GM21381 (cell line): ENCODE results near the gene ADAM12.
"Not testable (repeated sequence)": the region's sequence is repeated elsewhere in the genome, so short reads cannot be mapped to it uniquely, and the experiment has no call there.

Source experiments
- ATAC-seq: cut with Tn5 transposase; IDR thresholded peaks from one replicate; pipeline ENCODE4 v1.9.1; 2021; ENCODE audit warnings: mild to moderate bottlenecking, moderate library complexity; ENCODE audit not compliant: unreplicated experiment

Gene ADAM12

DNA sequence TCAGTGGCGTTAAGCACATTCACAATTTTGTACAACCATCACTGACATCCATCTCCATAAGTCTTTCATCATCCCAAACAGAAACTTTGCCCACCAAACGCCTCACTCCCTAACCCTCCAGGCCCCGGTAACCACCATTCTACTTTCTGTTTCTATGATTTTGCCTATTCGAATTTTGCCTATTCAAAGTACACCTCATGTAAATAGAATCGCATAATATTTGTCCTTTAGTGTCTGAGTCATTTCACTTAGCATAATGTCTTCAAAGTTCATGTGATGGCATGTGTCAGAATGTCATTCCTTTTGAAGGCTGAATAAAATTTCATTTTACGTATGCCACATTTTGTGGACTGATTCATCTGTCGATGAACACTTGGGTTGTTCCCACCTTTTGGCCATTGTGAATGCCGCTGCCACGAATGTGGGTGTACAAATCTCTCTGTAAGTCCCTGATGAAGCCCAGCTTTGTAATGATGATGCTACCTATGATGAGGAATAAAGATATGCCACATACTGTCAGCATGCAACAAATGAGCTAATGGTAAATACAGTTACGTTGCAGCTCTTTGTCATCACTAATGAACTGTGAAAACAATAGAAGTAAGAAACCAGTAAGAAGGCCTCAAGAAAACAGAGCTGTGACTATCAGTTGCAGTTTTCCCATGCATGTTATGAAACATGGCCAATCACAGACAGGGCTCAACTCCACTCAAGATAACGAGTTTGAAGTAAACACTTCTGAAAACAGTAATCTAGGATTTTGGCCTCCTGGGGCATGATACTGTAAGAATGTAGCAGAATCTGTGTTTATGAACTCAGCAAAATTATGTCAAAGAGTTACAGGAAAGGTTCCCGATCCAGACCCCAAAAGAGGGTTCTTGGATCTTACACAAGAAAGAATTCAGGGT lies 120.0 kb downstream of the ADAM12 start:
- no peak for ATAC-seq

DNA sequence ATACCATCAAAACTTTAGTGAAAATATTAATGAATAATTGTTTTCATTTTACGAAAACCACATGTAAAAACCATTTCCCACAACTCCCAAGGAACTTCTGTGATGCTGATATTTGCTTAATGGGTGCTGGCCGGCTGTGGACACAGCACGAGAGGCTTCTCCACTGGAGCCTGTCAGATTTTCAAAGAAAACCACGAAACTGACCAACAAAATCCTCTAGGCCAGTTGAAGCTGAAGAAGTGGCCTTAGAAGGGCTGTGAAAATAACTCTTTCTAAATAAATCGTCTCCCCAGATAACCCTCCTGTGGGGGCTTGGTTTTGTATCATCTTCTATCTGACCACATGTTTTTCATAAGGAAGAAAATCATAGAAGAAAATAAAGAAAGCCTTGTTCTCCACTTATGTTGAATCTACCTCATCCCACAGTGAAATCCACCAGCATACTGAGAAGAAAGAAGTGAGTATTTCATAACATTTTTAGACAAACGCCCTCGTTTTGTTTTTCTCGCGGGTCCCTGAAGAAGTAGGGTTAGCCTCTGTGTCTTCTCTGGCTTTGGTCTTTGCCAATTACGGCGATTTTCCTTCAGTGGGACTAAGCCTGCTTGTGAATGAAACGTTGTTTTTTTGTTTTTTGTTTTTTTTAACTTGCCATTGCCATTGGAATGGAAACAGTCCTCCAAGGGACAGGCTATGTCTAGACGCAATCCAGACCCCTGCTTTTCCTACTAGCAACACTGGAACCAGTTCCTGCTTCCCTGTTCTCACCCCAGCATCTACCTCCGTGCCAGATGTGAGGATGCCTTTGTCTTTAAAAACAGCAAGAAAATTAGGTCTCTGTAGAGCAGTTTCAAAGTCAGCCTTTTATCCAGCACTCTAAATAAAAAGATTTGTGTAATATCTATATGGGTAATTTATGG lies 123.9 kb downstream of the ADAM12 start:
- ATAC-seq, result no peak

DNA sequence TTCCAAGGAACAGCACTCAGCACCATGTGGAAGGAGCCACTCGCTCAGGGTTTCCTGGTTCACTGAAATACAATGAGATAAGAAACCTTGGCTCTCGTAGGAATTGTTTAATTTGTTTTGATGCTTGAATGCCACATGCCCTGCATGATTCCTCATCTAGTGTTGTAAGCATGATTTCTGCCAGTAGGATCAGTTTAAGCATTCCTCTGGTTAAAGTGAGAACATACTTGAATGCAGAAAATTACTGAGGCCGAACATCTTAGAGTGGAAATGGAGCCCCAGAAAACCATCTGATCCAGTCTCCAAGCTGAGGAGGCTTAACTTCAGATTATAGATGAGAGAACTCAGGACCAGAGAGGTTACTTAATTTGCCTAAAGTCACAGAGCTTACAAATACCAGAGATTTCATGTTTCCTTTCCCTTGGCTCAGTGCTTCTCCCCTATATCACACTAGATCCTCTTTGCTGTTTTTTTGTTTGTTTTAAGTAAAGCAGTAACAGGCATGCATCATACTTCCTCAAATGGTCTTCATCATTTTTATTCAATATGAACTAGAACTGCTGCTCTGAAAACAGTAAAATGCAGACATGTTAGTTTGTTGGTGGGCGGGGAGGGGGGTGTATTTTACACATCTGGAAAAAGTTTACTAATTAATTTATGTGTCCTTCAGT lies 125.1 kb downstream of the ADAM12 start:
- no peak for ATAC-seq

DNA sequence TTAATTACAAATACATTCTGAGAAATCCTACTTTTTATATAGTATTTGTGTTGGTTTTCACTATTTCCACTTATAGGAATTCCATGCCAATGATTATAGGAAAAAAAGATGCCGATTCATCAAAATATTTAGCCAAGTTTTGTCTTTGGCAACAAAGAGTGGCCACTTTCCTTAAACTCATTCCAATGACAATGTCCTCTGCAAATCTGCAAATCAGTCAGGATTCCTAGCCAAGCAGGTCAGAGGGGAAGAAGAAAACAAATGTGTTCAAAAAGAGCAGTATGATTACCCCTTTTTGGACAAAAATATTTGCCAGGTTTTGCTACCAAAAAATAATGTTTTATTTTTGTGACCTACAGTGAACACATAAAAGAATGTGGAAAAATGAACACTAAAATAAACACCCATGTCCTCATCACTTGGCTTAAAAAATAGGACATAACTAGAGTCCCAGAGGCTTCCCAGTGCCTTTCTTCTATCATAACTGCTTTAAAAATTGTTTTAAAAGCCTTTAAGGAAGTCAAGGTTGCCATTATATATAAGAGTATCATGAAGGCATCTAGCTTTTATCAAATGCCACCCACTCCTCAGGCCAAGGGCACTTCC lies 125.9 kb downstream of the ADAM12 start:
- no peak for ATAC-seq

DNA sequence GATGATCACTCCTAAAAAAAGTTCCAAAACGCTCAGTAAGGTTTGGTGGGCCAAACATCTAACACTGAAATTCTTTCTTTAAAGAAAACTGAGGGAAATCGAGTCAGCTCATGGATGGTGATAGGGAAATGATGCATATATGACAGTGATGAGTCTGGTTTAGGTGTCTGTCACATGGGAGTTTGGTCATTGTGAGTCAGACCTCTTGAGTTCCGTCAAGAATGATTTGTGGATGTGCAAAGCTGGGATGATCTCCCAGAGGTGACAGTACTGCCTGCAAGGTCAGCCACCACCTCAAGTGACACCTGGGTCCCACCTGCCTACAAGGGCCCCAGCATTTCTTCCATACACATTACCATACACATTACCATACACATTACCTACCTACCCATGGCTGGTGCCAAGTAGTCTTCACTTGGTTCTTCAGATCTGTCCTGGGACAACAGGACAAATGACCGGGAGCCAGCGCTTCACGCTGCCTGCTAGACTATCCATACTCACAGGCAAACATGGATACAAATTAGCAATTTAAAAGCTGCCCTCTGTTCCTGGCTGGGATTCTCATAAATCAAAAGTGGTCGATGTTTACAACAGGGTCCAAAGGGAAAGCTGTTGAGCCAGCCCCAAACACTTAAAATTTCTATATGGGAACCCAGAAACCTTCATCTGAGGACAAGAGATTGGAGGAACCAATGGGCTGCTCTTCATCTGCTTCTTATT lies 128.4 kb downstream of the ADAM12 start:
- no peak for ATAC-seq

DNA sequence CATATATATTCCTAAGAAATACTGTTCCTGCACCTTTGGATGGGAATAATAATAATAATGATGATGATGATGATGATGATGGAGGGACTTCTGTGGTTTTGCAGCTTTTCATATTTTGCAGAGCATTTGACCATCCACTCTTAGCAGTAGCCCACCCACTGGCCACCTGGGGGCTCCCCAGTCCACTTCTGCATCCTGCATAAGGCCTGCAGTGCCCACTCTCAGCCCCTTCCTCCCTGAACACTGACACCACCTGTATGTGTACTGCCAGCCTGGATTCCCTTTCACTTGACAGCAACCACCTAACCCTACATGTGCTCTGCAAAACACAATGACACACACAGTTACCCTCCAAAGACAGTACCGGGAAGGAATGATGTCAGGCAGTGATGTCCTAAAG lies 131.4 kb downstream of the ADAM12 start:
- no peak for ATAC-seq

DNA sequence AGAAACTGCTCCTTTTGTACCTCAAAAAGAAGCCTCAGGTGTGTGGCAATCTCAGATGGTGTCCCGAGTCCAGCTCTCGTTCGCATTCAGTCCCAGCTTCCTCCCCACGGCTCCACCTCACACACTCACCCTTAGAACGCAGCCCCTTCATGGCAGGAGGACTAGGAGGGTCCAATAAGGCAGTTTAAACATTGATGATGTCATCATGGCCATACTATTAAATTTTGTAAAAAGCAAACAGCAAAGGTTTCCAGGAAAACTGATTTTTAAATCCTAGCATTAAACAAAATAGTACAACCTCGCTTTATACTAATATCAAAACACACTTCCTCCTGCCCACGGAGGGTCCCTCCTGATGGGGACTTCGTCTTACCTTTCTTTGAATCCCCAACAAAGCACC lies 133.0 kb downstream of the ADAM12 start:
- ATAC-seq, result no peak

DNA sequence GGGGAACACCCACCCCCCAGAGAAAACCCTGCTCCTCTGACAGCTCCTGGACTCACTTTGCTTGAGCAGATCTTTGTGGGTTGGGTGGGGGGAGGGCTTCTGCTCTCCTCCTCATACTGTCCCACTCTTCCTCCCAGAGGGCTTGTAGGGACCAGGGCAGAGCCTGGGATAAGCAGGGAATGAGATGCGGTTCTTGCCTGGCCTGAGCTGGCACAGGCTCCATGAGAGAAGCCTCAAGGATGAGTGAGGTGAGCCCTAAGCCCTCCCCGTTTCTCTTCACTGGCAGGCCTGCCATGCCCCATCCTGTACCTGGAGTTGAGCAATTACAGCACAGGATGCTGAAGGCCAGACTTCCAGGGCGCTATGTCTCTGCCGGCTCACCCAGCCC lies 134.7 kb downstream of the ADAM12 start:
- ATAC-seq, result no peak

DNA sequence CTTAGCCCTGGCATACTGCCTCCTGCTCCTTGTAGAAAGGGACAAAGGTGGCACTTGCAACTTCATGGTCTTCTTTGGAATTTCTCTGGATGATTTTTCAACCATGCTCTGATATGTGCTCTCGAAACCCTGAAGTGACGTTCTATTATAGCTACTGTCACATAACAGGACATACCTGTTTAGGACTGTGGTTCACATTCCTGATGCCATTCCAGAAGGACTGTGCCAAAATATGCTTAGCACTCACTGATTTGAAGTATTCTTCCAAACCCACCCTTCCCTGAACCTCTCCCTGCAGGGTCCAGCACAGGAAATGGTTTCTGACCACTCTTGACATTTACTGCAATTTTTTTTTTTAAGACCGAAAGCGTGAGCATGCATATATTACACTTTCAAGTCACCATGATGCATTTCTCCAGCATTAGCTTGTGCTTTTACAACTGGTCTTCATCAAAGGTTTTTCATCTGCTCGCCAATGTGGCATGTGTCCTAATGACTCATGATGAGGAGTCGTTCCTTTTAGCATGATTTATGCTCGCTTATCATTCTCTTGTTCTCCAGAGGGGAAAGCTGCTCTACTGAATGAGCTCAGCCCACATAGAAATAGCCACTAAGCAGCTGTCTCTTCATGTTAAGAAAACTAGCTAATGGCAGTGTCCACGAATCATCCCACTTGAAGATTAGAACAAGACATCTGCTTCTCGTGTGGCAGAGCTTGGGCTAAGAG lies 135.2 kb downstream of the ADAM12 start:
- ATAC-seq, result no peak

DNA sequence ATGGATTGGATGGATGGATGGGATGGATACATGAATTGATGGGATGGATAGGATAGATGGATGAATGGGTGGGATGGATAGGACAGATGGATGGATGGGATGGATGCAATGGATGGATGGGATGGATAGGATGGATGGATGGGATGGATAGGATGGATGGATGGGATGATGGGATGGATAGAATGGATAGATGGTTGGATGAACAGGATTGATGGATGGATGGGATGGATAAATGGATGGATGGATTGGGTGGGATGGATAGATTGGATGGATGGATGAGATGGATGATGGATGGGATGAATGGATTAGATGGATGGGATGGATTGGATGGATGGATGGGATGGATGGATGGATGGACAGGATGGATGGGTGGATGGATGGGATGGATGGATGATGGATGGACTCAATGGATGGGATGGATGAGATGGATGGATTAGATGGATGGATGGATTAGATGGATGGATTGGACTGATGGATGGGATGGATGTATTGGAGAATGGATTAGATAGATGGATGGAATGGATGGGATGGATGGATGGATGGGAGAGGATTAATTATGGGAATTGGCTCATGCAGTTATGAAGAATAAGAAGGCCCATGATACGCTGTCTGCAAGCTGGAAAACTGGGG lies 136.4 kb downstream of the ADAM12 start:
- ATAC-seq, result no peak

DNA sequence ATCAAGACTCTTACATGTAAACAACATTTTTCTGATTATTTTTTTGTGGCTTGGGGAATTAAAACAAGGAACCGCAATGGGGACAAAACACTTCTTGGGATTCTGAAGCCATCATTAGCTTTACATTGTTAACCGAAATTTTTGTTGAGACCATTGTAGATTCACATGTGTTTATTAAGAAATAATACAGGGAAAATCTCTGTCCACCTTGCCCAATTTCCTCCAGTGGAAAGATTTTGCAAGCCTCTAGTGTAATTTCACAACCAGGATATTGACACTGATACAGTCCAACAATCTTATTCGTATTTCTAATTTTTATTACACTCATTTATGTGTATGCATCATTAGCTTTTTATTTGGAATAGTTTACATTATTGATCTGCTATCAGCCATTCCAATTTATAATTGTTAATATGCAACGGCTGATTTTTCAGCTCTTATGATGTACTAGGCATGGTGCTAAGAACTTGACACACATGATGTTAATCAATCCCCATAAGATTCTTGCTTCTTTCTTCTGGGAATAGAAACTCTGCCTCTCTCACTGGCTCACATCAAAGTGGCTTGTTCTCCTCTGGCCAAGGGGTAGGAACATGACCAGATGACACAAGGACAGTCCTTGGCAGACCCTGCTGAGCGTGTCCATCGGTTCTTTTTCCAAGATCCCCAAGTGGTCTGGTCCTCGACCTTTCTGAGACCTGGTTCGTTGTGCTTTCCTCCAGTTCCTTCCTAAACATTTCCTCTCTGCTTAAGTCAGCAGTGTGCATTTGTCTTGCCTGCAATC lies 137.6 kb downstream of the ADAM12 start:
- no peak for ATAC-seq

DNA sequence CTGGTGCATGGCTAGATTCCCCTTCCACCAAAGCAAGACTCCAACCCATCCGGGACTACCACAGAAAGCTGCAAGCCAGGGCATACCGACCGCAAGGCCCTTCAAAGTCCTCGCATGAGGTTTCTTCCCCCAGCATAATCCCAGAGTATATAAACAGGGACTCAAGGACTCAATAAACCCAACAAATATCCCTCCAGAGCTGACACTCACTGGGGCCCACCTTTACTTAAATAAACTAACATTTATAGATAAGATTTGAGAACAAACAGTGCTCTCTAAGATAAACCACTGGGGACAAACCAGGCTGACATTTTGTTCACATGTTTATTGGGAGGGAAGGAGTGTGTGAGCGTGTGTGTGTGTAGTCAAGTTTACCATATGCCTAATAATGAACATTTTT lies 138.2 kb downstream of the ADAM12 start:
- no peak for ATAC-seq

DNA sequence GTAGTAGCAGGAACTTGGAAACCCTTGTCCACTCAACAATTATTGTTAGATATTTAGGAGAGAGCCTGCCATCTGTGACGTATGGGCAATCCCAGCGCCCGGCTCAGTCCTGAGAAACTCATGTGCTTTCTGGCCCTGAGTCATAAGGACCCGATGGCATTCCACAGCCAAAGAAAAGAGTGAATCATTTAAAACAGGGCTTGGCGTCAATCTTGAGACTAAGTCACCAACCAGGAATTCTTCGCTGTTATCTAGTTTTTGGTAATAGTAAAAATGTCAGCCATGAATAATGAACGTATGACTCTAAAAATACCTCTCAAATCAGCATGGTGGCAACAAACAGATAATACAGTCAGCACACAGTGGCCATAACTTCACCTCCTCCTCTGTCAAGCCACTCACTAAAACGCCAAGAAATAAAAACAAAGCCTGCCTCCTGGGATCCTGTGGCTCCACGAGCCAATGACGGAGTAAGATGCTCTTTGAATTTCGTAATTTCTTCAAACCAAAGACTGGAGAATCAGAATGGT lies 140.8 kb downstream of the ADAM12 start:
- ATAC-seq, result no peak

DNA sequence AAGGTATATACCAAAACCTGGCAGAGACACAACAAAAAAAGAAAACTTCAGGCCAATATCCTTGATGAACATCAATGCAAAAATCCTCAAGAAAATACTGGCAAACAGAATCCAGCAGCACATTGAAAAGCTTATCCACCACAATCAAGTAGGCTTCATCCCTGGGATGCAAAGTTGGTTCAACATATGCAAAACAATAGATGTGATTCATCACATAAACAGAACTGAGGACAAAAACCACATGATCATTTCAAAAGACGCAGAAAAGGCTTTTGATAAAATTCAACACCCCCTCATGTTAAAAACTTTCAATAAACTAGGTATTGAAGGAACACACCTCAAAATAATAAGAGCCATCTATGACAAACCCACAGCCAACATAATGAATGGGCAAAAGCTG lies 141.9 kb downstream of the ADAM12 start:
- not testable (repeated sequence) for ATAC-seq

DNA sequence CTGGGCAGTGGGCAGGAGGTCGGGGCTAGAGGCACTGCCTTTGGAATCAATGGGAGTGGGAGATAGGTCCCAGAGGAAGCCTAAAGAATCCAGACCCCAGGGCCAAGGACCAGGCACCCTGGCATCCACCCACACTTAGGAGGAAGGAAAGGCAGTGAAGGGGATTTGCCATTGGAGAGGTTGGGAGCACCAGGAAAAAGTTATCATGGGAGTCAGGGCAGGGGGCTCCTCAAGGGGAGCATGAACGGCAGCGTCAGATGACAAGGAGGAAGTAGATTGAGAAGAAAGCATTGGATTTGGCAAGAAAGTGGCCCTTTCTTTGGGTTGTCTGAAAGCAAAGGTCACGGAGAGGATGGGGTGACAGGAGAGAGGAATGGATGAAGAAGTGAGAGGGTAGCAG lies 142.8 kb downstream of the ADAM12 start:
- no peak for ATAC-seq

DNA sequence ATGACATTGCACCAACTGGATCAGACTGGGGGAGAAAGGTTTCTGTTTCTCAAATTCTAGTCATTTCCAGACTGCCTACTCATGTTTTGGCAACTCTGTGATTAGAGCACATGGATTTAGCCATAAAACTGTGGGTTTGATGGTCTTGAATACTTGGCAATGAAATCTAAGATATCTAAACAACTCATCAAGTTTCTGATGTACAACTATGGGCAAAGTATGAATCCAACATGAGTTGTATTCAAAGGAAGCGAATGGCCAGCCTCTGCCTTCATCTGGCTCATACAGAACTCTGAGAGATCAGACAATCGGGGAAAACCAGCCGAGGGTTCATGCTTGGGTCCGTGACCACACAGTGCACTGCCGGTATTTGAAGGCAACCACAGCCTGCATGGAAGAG lies 144.3 kb downstream of the ADAM12 start:
- no peak for ATAC-seq

DNA sequence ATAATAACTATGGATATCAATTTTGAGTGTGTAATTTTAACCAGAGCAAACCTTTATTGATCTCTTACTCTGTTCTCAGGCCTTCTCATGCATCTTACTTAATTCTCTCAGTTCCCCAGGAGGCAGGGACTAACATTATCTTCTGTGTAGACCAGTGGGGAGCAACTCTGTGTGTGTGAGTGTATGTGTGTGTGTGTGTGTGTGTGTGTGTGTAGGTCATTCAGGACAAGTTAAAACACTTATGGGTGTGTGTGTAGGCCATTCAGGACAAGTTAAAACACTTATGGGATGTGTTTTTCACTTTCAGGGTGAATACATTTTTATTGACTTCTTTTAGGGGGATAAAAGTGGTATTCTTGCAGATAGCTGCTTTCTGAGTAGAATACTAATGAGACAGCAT lies 145.0 kb downstream of the ADAM12 start:
- ATAC-seq, result no peak
